C4-2B (cell line): ENCODE measurements around the gene AP3S2.

Source experiments
- ZFX ChIP-seq: fragments of 450-650 bp; IDR thresholded peaks from 2 replicates; pipeline ENCODE4 v1.6.1; 2017
- TF ChIP-seq, protein P1 (sequence below): fragments of 450-650 bp; conservative IDR thresholded peaks from 2 replicates; pipeline ENCODE4 v1.5.1; 2017; ENCODE audit warnings: mild to moderate bottlenecking

DNA sequence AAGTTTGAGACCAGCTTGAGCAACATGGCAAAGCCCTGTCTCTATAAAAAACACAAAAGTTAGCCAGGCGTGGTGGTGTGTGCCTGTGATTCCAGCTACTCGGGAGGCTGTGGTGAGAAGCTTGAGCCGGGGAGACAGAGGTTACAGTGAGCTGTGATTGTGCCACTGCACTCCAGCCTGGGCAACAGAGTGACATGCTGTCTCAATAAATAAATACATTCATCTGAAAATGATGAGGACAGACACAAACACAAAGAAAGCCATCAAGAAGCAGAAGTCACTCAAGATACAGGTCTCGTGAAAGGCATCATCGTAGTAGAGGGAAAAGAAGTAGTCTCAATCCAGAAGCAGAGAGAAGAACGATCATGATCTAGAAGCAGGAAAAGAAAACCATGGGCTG, 18.1 kb downstream of the AP3S2 start:
- TF ChIP-seq, protein P1, sequence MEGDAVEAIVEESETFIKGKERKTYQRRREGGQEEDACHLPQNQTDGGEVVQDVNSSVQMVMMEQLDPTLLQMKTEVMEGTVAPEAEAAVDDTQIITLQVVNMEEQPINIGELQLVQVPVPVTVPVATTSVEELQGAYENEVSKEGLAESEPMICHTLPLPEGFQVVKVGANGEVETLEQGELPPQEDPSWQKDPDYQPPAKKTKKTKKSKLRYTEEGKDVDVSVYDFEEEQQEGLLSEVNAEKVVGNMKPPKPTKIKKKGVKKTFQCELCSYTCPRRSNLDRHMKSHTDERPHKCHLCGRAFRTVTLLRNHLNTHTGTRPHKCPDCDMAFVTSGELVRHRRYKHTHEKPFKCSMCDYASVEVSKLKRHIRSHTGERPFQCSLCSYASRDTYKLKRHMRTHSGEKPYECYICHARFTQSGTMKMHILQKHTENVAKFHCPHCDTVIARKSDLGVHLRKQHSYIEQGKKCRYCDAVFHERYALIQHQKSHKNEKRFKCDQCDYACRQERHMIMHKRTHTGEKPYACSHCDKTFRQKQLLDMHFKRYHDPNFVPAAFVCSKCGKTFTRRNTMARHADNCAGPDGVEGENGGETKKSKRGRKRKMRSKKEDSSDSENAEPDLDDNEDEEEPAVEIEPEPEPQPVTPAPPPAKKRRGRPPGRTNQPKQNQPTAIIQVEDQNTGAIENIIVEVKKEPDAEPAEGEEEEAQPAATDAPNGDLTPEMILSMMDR = no peak
- no peak for TF ChIP-seq ZFX
